Measurements from ENCODE around the gene RAP1GAP. TPM values are rescaled to one million over a fixed set of nuclear protein-coding genes. Genes with fewer than 3 reads are reported as not detected.

Gene RAP1GAP
- total RNA-seq, 1 experiment from 2014 or later = 13.4 TPM

- no peak for TF ChIP-seq REST (IDR thresholded peaks at IDR 0.05; ENCODE audit: low read depth)
- TF ChIP-seq ZFX (IDR thresholded peaks at IDR 0.05) = no peak
- no peak for TF ChIP-seq SP1 (IDR thresholded peaks at IDR 0.05; ENCODE audit: low read depth)
Measured at GRCh38 chr1:21644906-21645305, 24.3 kb downstream of the RAP1GAP start (continued).

GRCh38 chr1:21644348-21644747 lies 24.8 kb downstream of the RAP1GAP start:
- H2AFZ ChIP-seq (ENCODE audit: low read depth, low read length, poor library complexity, severe bottlenecking) = no peak overlapping the region
- no peak overlapping the region for H3K9ac ChIP-seq (ENCODE audit: low read length)
- ChIA-PET RAD21 (ENCODE audit: low non-redundant PET in 1 of 2, low total read pairs in 2 of 2, uncharacterized antibody in 2 of 2, unreplicated experiment in 2 of 2) (no interaction called here), CTCF (no interaction called here), POLR2A (no interaction called here)
- H3K27ac ChIP-seq (ENCODE audit: low read depth, low read length) = no peak overlapping the region
- BruUV-seq (replicated peaks) = no TSS peak
- H3K36me3 ChIP-seq (ENCODE audit: control insufficient read depth in 1 of 2, insufficient read depth in 2 of 2, low read length in 2 of 2) = no peaks in the 10 kb centered on the region
- no peaks in the 10 kb centered on the region for H3K9me2 ChIP-seq (ENCODE audit: insufficient read depth)
- no peaks in the 10 kb centered on the region for H4K20me1 ChIP-seq (ENCODE audit: insufficient read depth)
- H3K4me3 ChIP-seq (replicated peaks in 1 of 2; ENCODE audit: low read depth in 1 of 2, low read length in 2 of 2) = no peak overlapping the region
- intact Hi-C loops (cut with micrococcal nuclease) = no loop called here
- H3K4me1 ChIP-seq (ENCODE audit: control insufficient read depth in 1 of 2, insufficient read depth in 2 of 2, low read length in 2 of 2) = peaks cover 10 to 28% of the 10 kb centered on the region in 2 experiments
- H3K27me3 ChIP-seq (ENCODE audit: insufficient read depth, low read length) = no peaks in the 10 kb centered on the region
- DNase-seq (ENCODE audit: low read depth, low spot score) (no peak), ATAC-seq (no peak)
- no peak overlapping the region for H3K4me2 ChIP-seq (ENCODE audit: low read length)
- no peak for TF ChIP-seq EGR1 (IDR thresholded peaks at IDR 0.05; ENCODE audit: low read depth)
- TF ChIP-seq CTCF (IDR thresholded peaks at IDR 0.05 in 2 of 3, conservative IDR thresholded peaks at IDR 0.05 in 1 of 3; ENCODE audit: borderline replicate concordance in 1 of 3, insufficient read depth in 1 of 3, low read depth in 2 of 3, low read length in 2 of 3) = no peak
- TF ChIP-seq EZH2phosphoT487 (IDR thresholded peaks at IDR 0.05; ENCODE audit: borderline replicate concordance) = no peak
- no peak for TF ChIP-seq ZNF274 (IDR thresholded peaks at IDR 0.05; ENCODE audit: low read depth, low read length)
- no peak for TF ChIP-seq TCF7L2 (IDR thresholded peaks at IDR 0.05; ENCODE audit: borderline replicate concordance, extremely low read depth, insufficient read depth, insufficient read length)
- TF ChIP-seq SP1 (IDR thresholded peaks at IDR 0.05; ENCODE audit: low read depth) = no peak
- TF ChIP-seq ZFX (IDR thresholded peaks at IDR 0.05) = no peak
- no peak for TF ChIP-seq CEBPB (IDR thresholded peaks at IDR 0.05; ENCODE audit: low read depth)
- TF ChIP-seq POLR2A (IDR thresholded peaks at IDR 0.05; ENCODE audit: borderline replicate concordance, extremely low read depth, insufficient read depth, insufficient read length) = no peak
- H3K79me2 ChIP-seq (ENCODE audit: insufficient read depth, low read length) = no peaks in the 10 kb centered on the region
- H3K9me3 ChIP-seq (ENCODE audit: control insufficient read depth in 1 of 2, insufficient read depth in 1 of 2, low read depth in 1 of 2, low read length in 2 of 2) = no peaks in the 10 kb centered on the region

Measured in HCT116 (cell line).